GM12878 (cell line): ENCODE data around the gene DPY19L1. TPM values are rescaled to one million over a fixed set of nuclear protein-coding genes. Genes with fewer than 3 reads are reported as not detected.

Experiments used
- ATAC-seq: fragments of 200-7000 bp; cut with Tn5 transposase; 3 replicates; pipeline ENCODE4 v1.9.1; 2020; ENCODE audit warnings: mild to moderate bottlenecking, moderate library complexity
- BruUV-seq: library from RNA; stranded (reverse); fragments of 400-500 nt; replicated peaks from 2 replicates; lab custom pipeline; 2021; lab: Mats Ljungman, UMichigan
- CTCF ChIA-PET: fragments of 300-600 bp; sonication (Branson Sonifier 250); formaldehyde crosslinking; extraction: SDS; loops from one replicate; lab custom pipeline; 2021; ENCODE audit warnings: inconsistent platforms; lab: Yijun Ruan, JAX
- POLR2A ChIA-PET: fragments of 350-600 bp; formaldehyde crosslinking; extraction: SDS; loops from one replicate; lab custom pipeline; 2021; ENCODE audit warnings: inconsistent platforms; lab: Charles Lee
- RAD21 ChIA-PET: fragments of 300-600 bp; sonication (Branson Sonifier 250); formaldehyde crosslinking; loops from one replicate; lab custom pipeline; 2023; ENCODE audit warnings: antibody characterized with exemption; ENCODE audit not compliant: unreplicated experiment; lab: Charles Lee
- SMC1A ChIA-PET: fragments of 300-600 bp; sonication (Branson Sonifier 250); formaldehyde crosslinking; loops from one replicate; lab custom pipeline; 2023; ENCODE audit not compliant: unreplicated experiment, uncharacterized antibody; lab: Charles Lee
- DNase-seq: peaks from one replicate; pipeline ENCODE4 v3.0.0-alpha.2; 2011; ENCODE audit warnings: low read depth, low spot score
- FAIRE-seq: peaks from 3 replicates; lab custom pipeline; 2011; peaks lifted over from hg19 to GRCh38; lab: Jason Lieb, UNC
- H2AFZ ChIP-seq: 2 replicates; pipeline ENCODE4 v1.6.0; 2011; ENCODE audit warnings: low read depth, low read length, control low read depth; ENCODE audit not compliant: control insufficient read depth
- H3K27ac ChIP-seq: 2 replicates; pipeline ENCODE4 v1.5.1; 2011; ENCODE audit warnings: control low read depth; ENCODE audit not compliant: control insufficient read depth, insufficient read depth
- H3K27me3 ChIP-seq, 2 experiments: replicated peaks in 1 of 2; 2 replicates each; pipeline versions ENCODE4 v1.6.0 to v1.6.1; 2011; ENCODE audit warnings: low read length in 1 of 2; ENCODE audit not compliant: control insufficient read depth in 2 of 2, insufficient read depth in 2 of 2
- H3K36me3 ChIP-seq, 2 experiments: 2 replicates each; pipeline ENCODE4 v1.5.1; 2011; ENCODE audit warnings: low read length in 1 of 2; ENCODE audit not compliant: control insufficient read depth in 2 of 2, insufficient read depth in 2 of 2
- H3K4me1 ChIP-seq: 2 replicates; pipeline ENCODE4 v1.6.1; 2011; ENCODE audit warnings: mild to moderate bottlenecking, low read length, moderate library complexity, mixed read lengths; ENCODE audit not compliant: control insufficient read depth, insufficient read depth
- H3K4me2 ChIP-seq: 2 replicates; pipeline ENCODE4 v1.6.0; 2011; ENCODE audit warnings: control low read depth; ENCODE audit not compliant: control insufficient read depth, insufficient read depth
- H3K4me3 ChIP-seq: fragments of 200-600 bp; sonication (generic); 2 replicates; pipeline ENCODE4 v1.5.1; 2016
- H3K79me2 ChIP-seq: 2 replicates; pipeline ENCODE4 v1.6.0; 2011; ENCODE audit warnings: low read length; ENCODE audit not compliant: control insufficient read depth, insufficient read depth
- H3K9ac ChIP-seq: 2 replicates; pipeline ENCODE4 v1.8.0; 2011; ENCODE audit warnings: low read length, control low read depth, mixed read lengths; ENCODE audit not compliant: control insufficient read depth, insufficient read depth
- H3K9me3 ChIP-seq: replicated peaks from 3 replicates; pipeline ENCODE4 v1.5.1; 2011; ENCODE audit warnings: mild to moderate bottlenecking, low read length; ENCODE audit not compliant: control insufficient read depth, insufficient read depth
- H4K20me1 ChIP-seq: 2 replicates; pipeline ENCODE4 v1.6.0; 2011; ENCODE audit not compliant: control insufficient read depth, insufficient read depth
- FOXM1 ChIP-seq: IDR thresholded peaks from 2 replicates; pipeline ENCODE4 v1.6.1; 2012; ENCODE audit warnings: low read depth, mild to moderate bottlenecking, inconsistent platforms, low read length, moderate library complexity
- IRF3 ChIP-seq: fragments of 450-650 bp; IDR thresholded peaks from 2 replicates; pipeline ENCODE4 v1.6.1; 2014; ENCODE audit warnings: mild to moderate bottlenecking
- NKRF ChIP-seq: fragments of 450-650 bp; conservative IDR thresholded peaks from 2 replicates; pipeline ENCODE4 v1.6.1; 2017; ENCODE audit warnings: mild to moderate bottlenecking, moderate library complexity
- SMC3 ChIP-seq: IDR thresholded peaks from 2 replicates; pipeline ENCODE4 v1.6.1; 2011; ENCODE audit warnings: low read length, improper control_type of control experiment, borderline replicate concordance
- TAF1 ChIP-seq: IDR thresholded peaks from 2 replicates; pipeline ENCODE4 v1.6.1; 2011; ENCODE audit warnings: mild to moderate bottlenecking, low read depth, low read length, borderline replicate concordance
- WGBS: methylation state at CpG from one replicate; pipeline ENCODE4 v1.1.6; 2016; ENCODE audit warnings: low lambda C conversion rate; ENCODE audit not compliant: insufficient replicate concordance, insufficient coverage; ENCODE audit errors: missing lambda C conversion rate; 5-methylcytosine and 5-hydroxymethylcytosine counted together
- in situ Hi-C: fragments of 300-500 bp; cut with MboI; formaldehyde crosslinking; loops from 9 replicates; pipeline ENCODE4 v1.14.3; 2018; ENCODE audit warnings: mixed read lengths
- intact Hi-C: fragments of 100-400 bp; cut with micrococcal nuclease; formaldehyde crosslinking; loops from one replicate; pipeline ENCODE4 v1.14.2; 2022; ENCODE audit not compliant: unreplicated experiment
- polyA plus RNA-seq, 11 experiments: library from polyadenylated mRNA; depleted of rRNA in 4 of 11; unstranded in 6 of 11; stranded (reverse) in 5 of 11; fragments of >200 nt; fragmentation: Nextera tagmentation in 4 of 11; fragmentation: Illumina TruSeq in 1 of 11; extraction: Ambion mirVana in 4 of 11; extraction: Trizol in 1 of 11; gene quantifications; 1 replicate in 1 of 11; 2 replicates in 10 of 11; pipeline versions ENCODE4 v1.2.1 to v1.2.3, GENCODE V29; 2011 to 2016; ENCODE audit warnings: inconsistent platforms in 2 of 11, missing spikeins in 2 of 11, low read depth in 1 of 11
- total RNA-seq, 4 experiments: library from RNA; depleted of rRNA in 3 of 4; stranded (reverse); fragments of >200 nt in 3 of 4; fragmentation: Illumina TruSeq in 1 of 4; extraction: Trizol in 1 of 4; gene quantifications; 2 replicates each; pipeline versions ENCODE4 v1.2.1 to v1.2.3, GENCODE V29; 2013 to 2021

DPY19L1 gene
- total and polyA plus RNA-seq, 10 of the 15 experiments (the other 5 are each of a cell fraction or from before 2014, with no cell fraction given): 0.47 to 35.4 (median 3.8) TPM

GRCh38 chr7:35019179-35019729 lies 18.0 kb downstream of the DPY19L1 start (continued):
- TF ChIP-seq SMC3: no peak
- TF ChIP-seq, all 136 proteins: peak for 0

GRCh38 chr7:35015346-35015859 lies 21.9 kb downstream of the DPY19L1 start:
- 24% methylated on average over 1 of the region's 1 CpG for WGBS
- RAD21 ChIA-PET: no interaction called here
- TF ChIP-seq FOXM1 (no peak), IRF3 (no peak), NKRF (no peak), TAF1 (no peak)
- Histone ChIP-seq H3K9me3 (no peaks in the 10 kb centered on the region), H3K27ac (no peak overlapping the region), H3K4me1 (no peaks in the 10 kb centered on the region), H3K4me3 (no peak overlapping the region), H3K36me3 (no peaks in the 10 kb centered on the region; a peak in 1 of 4 replicates), H3K9ac (no peak overlapping the region), H3K79me2 (no peaks in the 10 kb centered on the region), H4K20me1 (no peaks in the 10 kb centered on the region), H3K4me2 (no peak overlapping the region), H3K27me3 (no peaks in the 10 kb centered on the region), H2AFZ (no peak overlapping the region)
- DNase-seq: no peak
- no peak for ATAC-seq
- SMC1A ChIA-PET: no interaction called here
- BruUV-seq: no TSS peak
- intact Hi-C loops: no loop called here
- FAIRE-seq: no peak
- in situ Hi-C loops: no loop called here
- CTCF ChIA-PET: interaction anchor here (1.2 kb wide), 1 partner anchor 307 kb away, joined by 3 read pairs; no protein-coding TSS in a partner anchor
- POLR2A ChIA-PET: no interaction called here
